Stimulated activated CD8-positive, alpha-beta memory T cell treated with anti-CD3 and anti-CD28 coated beads, Interleukin-7, amount 100 ng/mL, for 48 hours (primary cell): ENCODE measurements around the gene TTC21B.

ENCODE experiments used
- DNase-seq, 2 donors: peaks; one replicate each; pipeline ENCODE4 v3.0.0-alpha.2; 2020; ENCODE audit warnings: low read depth in 1 of 2; ENCODE audit errors: extremely low read depth in 1 of 2

The TTC21B gene

GRCh38 chr2:165927353-165927752 lies 26.2 kb downstream of the TTC21B start:
- no peak for DNase-seq

GRCh38 chr2:165924946-165925345 lies 28.6 kb downstream of the TTC21B start:
- no peak for DNase-seq

GRCh38 chr2:165920748-165921147 lies 32.8 kb downstream of the TTC21B start:
- no peak for DNase-seq

- DNase-seq, result no peak
These were observed 39.9 kb downstream of the TTC21B start for GRCh38 chr2:165913636-165914035.

- no peak for DNase-seq
These were observed 41.6 kb downstream of the TTC21B start for GRCh38 chr2:165911981-165912380.

- no peak for DNase-seq
These were observed 42.3 kb downstream of the TTC21B start for GRCh38 chr2:165911231-165911630.

GRCh38 chr2:165909466-165909865 lies 44.1 kb downstream of the TTC21B start:
- no peak for DNase-seq

- DNase-seq, result no peak
These were observed 47.7 kb downstream of the TTC21B start for GRCh38 chr2:165905854-165906253.

GRCh38 chr2:165905269-165905668 lies 48.3 kb downstream of the TTC21B start:
- DNase-seq, result no peak

- DNase-seq, result no peak
These were observed 49.1 kb downstream of the TTC21B start for GRCh38 chr2:165904432-165904831.

- DNase-seq, result no peak
These were observed 50.2 kb downstream of the TTC21B start for GRCh38 chr2:165903406-165903805.

- no peak for DNase-seq
These were observed 50.6 kb downstream of the TTC21B start for GRCh38 chr2:165902934-165903333.

GRCh38 chr2:165901620-165902298 lies 51.8 kb downstream of the TTC21B start:
- DNase-seq, result no peak

- no peak for DNase-seq
These were observed 54.3 kb downstream of the TTC21B start for GRCh38 chr2:165899311-165899710.

GRCh38 chr2:165898381-165898780 lies 55.2 kb downstream of the TTC21B start:
- no peak for DNase-seq

- DNase-seq, result no peak
These were observed 55.9 kb downstream of the TTC21B start for GRCh38 chr2:165897726-165898125.

GRCh38 chr2:165897074-165897473 lies 56.5 kb downstream of the TTC21B start:
- DNase-seq, result no peak

- DNase-seq, result no peak
These were observed 57.6 kb downstream of the TTC21B start for GRCh38 chr2:165895974-165896373.

- DNase-seq, result no peak
These were observed 60.0 kb downstream of the TTC21B start for GRCh38 chr2:165893556-165893955.

- no peak for DNase-seq
These were observed 61.0 kb downstream of the TTC21B start for GRCh38 chr2:165892526-165892925.

- DNase-seq, result no peak
These were observed 61.6 kb downstream of the TTC21B start for GRCh38 chr2:165891943-165892342.

- DNase-seq, result no peak
These were observed 62.2 kb downstream of the TTC21B start for GRCh38 chr2:165891345-165891744.

GRCh38 chr2:165889798-165890197 lies 63.8 kb downstream of the TTC21B start:
- DNase-seq, result no peak
